Peyer's patch (tissue), 4 donors: ENCODE measurements around the gene SERPINA3.

Experiments
- CTCF ChIP-seq, 6 experiments: fragments of 450-650 bp in 4 of 6; fragments of 200-600 bp in 2 of 6; sonication (generic) in 1 of 6; IDR thresholded peaks; one replicate each; pipeline ENCODE4 v1.5.1; 2017 to 2019; ENCODE audit warnings: antibody characterized with exemption in 6 of 6, mild to moderate bottlenecking in 3 of 6, moderate library complexity in 1 of 6
- POLR2A ChIP-seq, 2 donors: fragments of 450-650 bp; IDR thresholded peaks; one replicate each; pipeline ENCODE4 v1.5.1; 2017; ENCODE audit warnings: antibody characterized with exemption in 2 of 2, mild to moderate bottlenecking in 2 of 2, moderate library complexity in 2 of 2

- TF ChIP-seq CTCF (IDR thresholded peaks at IDR 0.05) (no peak), POLR2A (IDR thresholded peaks at IDR 0.05) (no peak)
These were observed 29.3 kb upstream of the SERPINA3 start for GRCh38 chr14:94582851-94583250.
